ENCODE results near the gene ACADL.

The ACADL gene

DNA sequence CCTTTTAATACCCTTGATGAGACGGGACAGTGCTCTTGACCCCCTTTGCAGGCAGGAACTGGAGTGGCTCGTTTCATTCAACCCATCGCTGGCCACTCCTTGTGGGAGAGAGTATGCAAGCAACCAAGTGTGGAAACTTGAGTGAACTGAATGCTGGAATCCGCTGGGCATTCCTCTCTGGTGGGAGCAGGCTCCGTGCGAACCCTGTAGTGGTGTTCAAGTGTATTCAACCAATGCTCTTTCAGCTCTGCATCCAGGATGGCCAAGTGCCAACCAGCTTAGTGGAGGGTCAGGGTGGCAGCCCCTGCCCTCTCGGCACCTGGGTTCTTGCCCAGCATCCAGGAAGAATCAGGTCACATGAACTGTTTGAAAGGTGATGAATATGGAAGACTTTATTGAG is 3.3 kb upstream of the ACADL start:
- no peak overlapping the region for H3K4me3 ChIP-seq (ENCODE audit: low read depth, low read length)
- no peak for DNase-seq (ENCODE audit: low read depth)
- TF ChIP-seq, protein P1, sequence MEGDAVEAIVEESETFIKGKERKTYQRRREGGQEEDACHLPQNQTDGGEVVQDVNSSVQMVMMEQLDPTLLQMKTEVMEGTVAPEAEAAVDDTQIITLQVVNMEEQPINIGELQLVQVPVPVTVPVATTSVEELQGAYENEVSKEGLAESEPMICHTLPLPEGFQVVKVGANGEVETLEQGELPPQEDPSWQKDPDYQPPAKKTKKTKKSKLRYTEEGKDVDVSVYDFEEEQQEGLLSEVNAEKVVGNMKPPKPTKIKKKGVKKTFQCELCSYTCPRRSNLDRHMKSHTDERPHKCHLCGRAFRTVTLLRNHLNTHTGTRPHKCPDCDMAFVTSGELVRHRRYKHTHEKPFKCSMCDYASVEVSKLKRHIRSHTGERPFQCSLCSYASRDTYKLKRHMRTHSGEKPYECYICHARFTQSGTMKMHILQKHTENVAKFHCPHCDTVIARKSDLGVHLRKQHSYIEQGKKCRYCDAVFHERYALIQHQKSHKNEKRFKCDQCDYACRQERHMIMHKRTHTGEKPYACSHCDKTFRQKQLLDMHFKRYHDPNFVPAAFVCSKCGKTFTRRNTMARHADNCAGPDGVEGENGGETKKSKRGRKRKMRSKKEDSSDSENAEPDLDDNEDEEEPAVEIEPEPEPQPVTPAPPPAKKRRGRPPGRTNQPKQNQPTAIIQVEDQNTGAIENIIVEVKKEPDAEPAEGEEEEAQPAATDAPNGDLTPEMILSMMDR (conservative IDR thresholded peaks at IDR 0.05; ENCODE audit: low read depth, low read length), result no peak

GRCh38 chr2:210227290-210228088 is 2.2 kb upstream of the ACADL start:
- TF ChIP-seq, protein P1 (conservative IDR thresholded peaks at IDR 0.05; ENCODE audit: low read depth, low read length), result no peak
- no peak overlapping the region for H3K4me3 ChIP-seq (ENCODE audit: low read depth, low read length)
- no peak for DNase-seq (ENCODE audit: low read depth)

- TF ChIP-seq, protein P1 (conservative IDR thresholded peaks at IDR 0.05; ENCODE audit: low read depth, low read length), result no peak
- no peak for DNase-seq (ENCODE audit: low read depth)
- H3K4me3 ChIP-seq (ENCODE audit: low read depth, low read length), result no peak overlapping the region
Observed at GRCh38 chr2:210226223-210226622, 976 bp upstream of the ACADL start.

- no peak for DNase-seq (ENCODE audit: low read depth)
- peak overlapping the region; percentile 55 for H3K4me3 ChIP-seq (ENCODE audit: low read depth, low read length)
Observed at GRCh38 chr2:210224591-210224940, 681 bp downstream of the ACADL start.

DNA sequence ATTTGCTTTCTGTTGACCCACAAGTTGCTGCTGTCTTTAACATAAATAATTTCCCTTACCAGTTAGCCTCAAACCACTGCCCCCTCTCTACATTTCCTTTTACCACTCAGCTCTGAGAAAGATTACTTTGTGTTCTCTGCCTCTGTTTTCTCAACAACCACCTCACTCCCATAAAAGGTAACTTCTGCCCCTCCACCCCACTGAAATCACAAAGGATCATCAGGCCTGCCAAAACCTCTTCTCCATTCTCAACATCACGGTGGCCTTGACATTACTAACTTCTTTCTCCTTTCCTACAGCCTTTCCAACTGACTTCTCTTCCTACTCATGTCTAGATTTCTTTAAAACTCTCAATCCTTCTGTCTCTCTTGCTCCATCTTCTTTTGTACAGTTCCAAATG is 10.1 kb downstream of the ACADL start:
- no peak for DNase-seq (ENCODE audit: low read depth)
- no peak overlapping the region for H3K4me3 ChIP-seq (ENCODE audit: low read depth, low read length)
- TF ChIP-seq, protein P1 (conservative IDR thresholded peaks at IDR 0.05; ENCODE audit: low read depth, low read length), result no peak

More at GRCh38 chr2:210224591-210224940, 681 bp downstream of the ACADL start:
- TF ChIP-seq, protein P1 (conservative IDR thresholded peaks at IDR 0.05; ENCODE audit: low read depth, low read length), result no peak

DNA sequence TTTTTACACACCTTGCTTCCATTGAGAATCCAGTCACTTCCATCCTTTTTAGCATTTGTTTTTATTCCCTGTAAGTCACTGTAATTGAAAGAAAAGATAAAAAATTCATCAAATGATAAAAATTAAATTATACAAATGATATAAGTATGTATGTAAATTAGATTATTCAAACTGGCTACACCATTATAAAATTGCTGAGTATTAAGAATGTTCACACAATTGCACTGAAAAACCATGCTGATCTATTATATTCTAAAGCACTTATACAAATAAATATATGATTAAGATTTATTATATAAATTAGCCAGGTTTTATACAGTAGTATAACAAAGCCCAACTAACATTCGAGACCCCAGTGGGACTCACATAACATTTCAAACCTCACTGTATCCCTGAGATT is 15.1 kb downstream of the ACADL start:
- no peak overlapping the region for H3K4me3 ChIP-seq (ENCODE audit: low read depth, low read length)
- TF ChIP-seq, protein P1 (conservative IDR thresholded peaks at IDR 0.05; ENCODE audit: low read depth, low read length), result no peak
- no peak for DNase-seq (ENCODE audit: low read depth)

DNA sequence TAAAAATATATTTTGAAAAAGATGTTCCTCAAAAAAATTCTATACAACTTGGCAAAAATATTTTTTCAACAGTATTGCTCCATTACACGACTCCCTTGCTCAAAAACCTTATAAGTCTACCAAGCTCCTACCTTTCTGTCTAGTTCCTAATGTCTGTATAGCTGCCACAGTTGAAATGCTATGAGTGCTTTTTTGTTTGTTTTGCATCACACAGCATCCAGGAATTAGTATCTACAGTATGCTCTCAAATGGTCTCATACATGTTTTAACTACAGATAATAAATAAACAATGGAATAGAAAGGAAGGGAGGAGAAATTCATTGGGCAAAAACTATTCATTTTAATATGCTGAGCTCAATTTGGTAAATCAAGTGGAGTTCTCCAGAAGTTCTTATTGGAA is 17.3 kb downstream of the ACADL start:
- DNase-seq (ENCODE audit: low read depth), result no peak
- TF ChIP-seq, protein P1 (conservative IDR thresholded peaks at IDR 0.05; ENCODE audit: low read depth, low read length), result no peak
- H3K4me3 ChIP-seq (ENCODE audit: low read depth, low read length), result no peak overlapping the region
